Stimulated activated naive CD8-positive, alpha-beta T cell treated with anti-CD3 and anti-CD28 coated beads, Interleukin-15, amount 100 ng/mL, for 72 hours (primary cell): Measurements from ENCODE around the gene SCAMP5.

Experiments
- ATAC-seq: fragments of 150-1000 bp; cut with Tn5 transposase; 2 replicates; pipeline ENCODE4 v1.10.0; 2021; ENCODE audit warnings: mild to moderate bottlenecking, moderate library complexity
- DNase-seq, 2 donors: peaks; one replicate each; pipeline ENCODE4 v3.0.0; 2021 to 2022
- H3K27ac Mint-ChIP-seq, 2 donors: one replicate each; pipeline ENCODE4 v1.8.0; 2022; ENCODE audit warnings: mild to moderate bottlenecking in 2 of 2, mixed read lengths in 2 of 2, moderate library complexity in 2 of 2
- H3K27me3 Mint-ChIP-seq: one replicate; pipeline ENCODE4 v1.8.0; 2022; ENCODE audit warnings: mixed read lengths
- H3K4me1 Mint-ChIP-seq: one replicate; pipeline ENCODE4 v1.8.0; 2022; ENCODE audit warnings: mild to moderate bottlenecking, mixed read lengths
- H3K4me3 Mint-ChIP-seq, 2 donors: one replicate each; pipeline ENCODE4 v1.8.0; 2022; ENCODE audit warnings: mild to moderate bottlenecking in 2 of 2, mixed read lengths in 2 of 2, moderate library complexity in 1 of 2
- H3K9me3 Mint-ChIP-seq, 2 donors: one replicate each; pipeline ENCODE4 v1.8.0; 2022; ENCODE audit warnings: mixed read lengths in 2 of 2

SCAMP5 gene

GRCh38 chr15:74961616-74962015 lies 33.7 kb upstream of the SCAMP5 start:
- Mint-ChIP-seq H3K27ac (peak overlapping the region in 1 of 2 donors; percentile 85), H3K4me3 (peak overlapping the region in 1 of 2 donors; percentile 36), H3K4me1 (peaks cover 47% of the 10 kb centered on the region), H3K27me3 (peaks cover 68% of the 10 kb centered on the region), H3K9me3 (no peaks in the 10 kb centered on the region)
- DNase-seq (no peak), ATAC-seq (no peak)

- H3K27ac Mint-ChIP-seq, result no peak overlapping the region
- H3K4me3 Mint-ChIP-seq, result no peak overlapping the region
- H3K27me3 Mint-ChIP-seq, result peaks cover 66% of the 10 kb centered on the region
- DNase-seq (no peak), ATAC-seq (no peak)
- peaks cover 47% of the 10 kb centered on the region for H3K4me1 Mint-ChIP-seq
- H3K9me3 Mint-ChIP-seq, result no peaks in the 10 kb centered on the region
These were observed 33.1 kb upstream of the SCAMP5 start for GRCh38 chr15:74962219-74962618.

GRCh38 chr15:74962671-74963070 lies 32.7 kb upstream of the SCAMP5 start:
- DNase-seq, result no peak
- H3K27ac Mint-ChIP-seq, result no peak overlapping the region
- peaks cover 62% of the 10 kb centered on the region for H3K27me3 Mint-ChIP-seq
- H3K4me1 Mint-ChIP-seq, result peaks cover 43% of the 10 kb centered on the region
- no peak overlapping the region for H3K4me3 Mint-ChIP-seq
- H3K9me3 Mint-ChIP-seq, result no peaks in the 10 kb centered on the region
- no peak for ATAC-seq

- peaks cover 56% of the 10 kb centered on the region for H3K27me3 Mint-ChIP-seq
- H3K4me1 Mint-ChIP-seq, result peaks cover 37% of the 10 kb centered on the region
- H3K27ac Mint-ChIP-seq, result no peak overlapping the region
- H3K4me3 Mint-ChIP-seq, result no peak overlapping the region
- ATAC-seq (no peak), DNase-seq (no peak)
- H3K9me3 Mint-ChIP-seq, result no peaks in the 10 kb centered on the region
These were observed 32.1 kb upstream of the SCAMP5 start for GRCh38 chr15:74963213-74963612.

- no peaks in the 10 kb centered on the region for H3K9me3 Mint-ChIP-seq
- ATAC-seq (no peak), DNase-seq (no peak)
- peaks cover 40% of the 10 kb centered on the region for H3K27me3 Mint-ChIP-seq
- peaks cover 21% of the 10 kb centered on the region for H3K4me1 Mint-ChIP-seq
- no peak overlapping the region for H3K27ac Mint-ChIP-seq
- H3K4me3 Mint-ChIP-seq, result no peak overlapping the region
These were observed 30.6 kb upstream of the SCAMP5 start for GRCh38 chr15:74964794-74965193.

GRCh38 chr15:74967670-74968069 lies 27.7 kb upstream of the SCAMP5 start:
- Mint-ChIP-seq H3K4me3 (no peak overlapping the region), H3K9me3 (no peaks in the 10 kb centered on the region), H3K27ac (no peak overlapping the region), H3K4me1 (no peaks in the 10 kb centered on the region), H3K27me3 (peaks cover 15% of the 10 kb centered on the region)
- no peak for DNase-seq
- ATAC-seq, result no peak

- H3K27me3 Mint-ChIP-seq, result peaks cover 25% of the 10 kb centered on the region
- no peak overlapping the region for H3K27ac Mint-ChIP-seq
- no peak for ATAC-seq
- H3K4me3 Mint-ChIP-seq, result no peak overlapping the region
- DNase-seq, result no peak
- no peaks in the 10 kb centered on the region for H3K9me3 Mint-ChIP-seq
- peaks cover 12% of the 10 kb centered on the region for H3K4me1 Mint-ChIP-seq
These were observed 19.2 kb upstream of the SCAMP5 start for GRCh38 chr15:74976159-74976558.

- peak; percentile 88 for ATAC-seq
- peak in 1 of 2 donors; percentile 44 for DNase-seq
- peaks cover 25% of the 10 kb centered on the region for H3K27me3 Mint-ChIP-seq
These were observed 17.8 kb upstream of the SCAMP5 start for GRCh38 chr15:74977599-74977998.

GRCh38 chr15:74978077-74978476 lies 17.3 kb upstream of the SCAMP5 start:
- H3K27me3 Mint-ChIP-seq, result peaks cover 20% of the 10 kb centered on the region
- H3K27ac Mint-ChIP-seq, result no peak overlapping the region
- H3K9me3 Mint-ChIP-seq, result no peaks in the 10 kb centered on the region
- peaks cover 12% of the 10 kb centered on the region for H3K4me1 Mint-ChIP-seq
- DNase-seq, result no peak
- no peak for ATAC-seq
- H3K4me3 Mint-ChIP-seq, result no peak overlapping the region

More at GRCh38 chr15:74977599-74977998, 17.8 kb upstream of the SCAMP5 start:
- peaks cover 12% of the 10 kb centered on the region for H3K4me1 Mint-ChIP-seq
- no peak overlapping the region for H3K4me3 Mint-ChIP-seq
- no peak overlapping the region for H3K27ac Mint-ChIP-seq
- no peaks in the 10 kb centered on the region for H3K9me3 Mint-ChIP-seq

GRCh38 chr15:74978503-74978902 lies 16.9 kb upstream of the SCAMP5 start:
- Mint-ChIP-seq H3K9me3 (no peaks in the 10 kb centered on the region), H3K27me3 (peaks cover 17% of the 10 kb centered on the region), H3K27ac (no peak overlapping the region), H3K4me3 (no peak overlapping the region), H3K4me1 (peaks cover 14% of the 10 kb centered on the region)
- DNase-seq (no peak), ATAC-seq (peak; percentile 77)

GRCh38 chr15:74982183-74982582 lies 13.2 kb upstream of the SCAMP5 start:
- Mint-ChIP-seq H3K9me3 (no peaks in the 10 kb centered on the region), H3K27me3 (peaks cover 38% of the 10 kb centered on the region), H3K27ac (no peak overlapping the region), H3K4me1 (peaks cover 28% of the 10 kb centered on the region), H3K4me3 (no peak overlapping the region)
- no peak for DNase-seq
- ATAC-seq, result no peak

- Mint-ChIP-seq H3K4me3 (peak overlapping the region; percentile 21 to 23), H3K9me3 (no peaks in the 10 kb centered on the region), H3K4me1 (peaks cover 16% of the 10 kb centered on the region), H3K27ac (peak overlapping the region; percentile 11 to 14), H3K27me3 (peaks cover 42% of the 10 kb centered on the region)
- peak; percentile 97 for ATAC-seq
- peak; percentile 67 to 78 for DNase-seq
These were observed 11.6 kb upstream of the SCAMP5 start for GRCh38 chr15:74983725-74984231.

- no peak overlapping the region for H3K27ac Mint-ChIP-seq
- no peaks in the 10 kb centered on the region for H3K9me3 Mint-ChIP-seq
- ATAC-seq (peak; percentile 77), DNase-seq (peak; percentile 41 to 58)
- no peak overlapping the region for H3K4me3 Mint-ChIP-seq
- H3K27me3 Mint-ChIP-seq, result peaks cover 42% of the 10 kb centered on the region
- peaks cover 22% of the 10 kb centered on the region for H3K4me1 Mint-ChIP-seq
These were observed 7.2 kb upstream of the SCAMP5 start for GRCh38 chr15:74988007-74988800.

- Mint-ChIP-seq H3K27me3 (peaks cover 49% of the 10 kb centered on the region), H3K27ac (no peak overlapping the region), H3K4me3 (no peak overlapping the region), H3K9me3 (no peaks in the 10 kb centered on the region), H3K4me1 (peaks cover 10% of the 10 kb centered on the region)
- DNase-seq (no peak), ATAC-seq (no peak)
These were observed 5.8 kb upstream of the SCAMP5 start for GRCh38 chr15:74989527-74989926.

- Mint-ChIP-seq H3K9me3 (no peaks in the 10 kb centered on the region), H3K27ac (no peak overlapping the region), H3K4me3 (no peak overlapping the region), H3K4me1 (peaks cover 19% of the 10 kb centered on the region), H3K27me3 (peaks cover 50% of the 10 kb centered on the region)
- ATAC-seq, result no peak
- no peak for DNase-seq
These were observed 2.7 kb upstream of the SCAMP5 start for GRCh38 chr15:74992619-74993018.

- Mint-ChIP-seq H3K27ac (no peak overlapping the region), H3K4me1 (peaks cover 19% of the 10 kb centered on the region), H3K27me3 (peaks cover 64% of the 10 kb centered on the region), H3K9me3 (no peaks in the 10 kb centered on the region), H3K4me3 (no peak overlapping the region)
- ATAC-seq (no peak), DNase-seq (no peak)
These were observed 1.1 kb upstream of the SCAMP5 start for GRCh38 chr15:74994236-74994635.
